LNCaP clone FGC (cell line): ENCODE results near the gene HDHD5.
A peak's percentile ranks its signal among the peaks of the same experiment; 100 is the strongest.
"Not testable (repeated sequence)": the region's sequence is repeated elsewhere in the genome, so short reads cannot be mapped to it uniquely, and the experiment has no call there.

Experiments used
- DNase-seq: peaks from one replicate; pipeline ENCODE4 v3.0.0-alpha.2; 2011; ENCODE audit warnings: low read depth
- H3K4me3 ChIP-seq: 2 replicates; pipeline ENCODE4 v1.5.1; 2011; ENCODE audit warnings: mild to moderate bottlenecking, low read depth, low read length, control low read depth
- CTCF ChIP-seq: IDR thresholded peaks from 2 replicates; pipeline ENCODE4 v1.5.1; 2012; ENCODE audit warnings: mild to moderate bottlenecking; ENCODE audit not compliant: control insufficient read depth, insufficient read depth; ENCODE audit errors: extremely low read depth

The HDHD5 gene

GRCh38 chr22:17155941-17156340, 3.1 kb downstream of the HDHD5 start:
- TF ChIP-seq CTCF = no peak
- DNase-seq = no peak
- H3K4me3 ChIP-seq = no peak overlapping the region

DNA sequence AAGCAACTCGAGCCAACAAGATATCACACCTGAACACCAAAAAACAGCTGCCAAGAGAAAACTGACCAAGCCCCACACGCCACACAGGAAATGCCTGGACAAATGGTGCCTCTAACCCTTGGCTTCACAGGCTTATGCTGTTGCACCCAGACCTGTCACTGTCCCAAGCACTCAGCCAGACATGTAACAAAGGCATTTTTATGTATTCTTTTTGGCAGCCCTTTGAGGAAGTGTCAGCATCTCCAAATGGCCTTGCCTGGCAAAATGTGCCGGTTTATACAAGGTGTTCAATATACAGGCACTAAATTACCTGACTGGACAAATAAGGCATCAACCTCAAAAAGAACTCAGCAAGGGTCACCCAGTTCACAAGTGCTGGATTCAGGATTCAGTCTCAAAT, 6.1 kb downstream of the HDHD5 start:
- peak; percentile 92 for DNase-seq
- no peak overlapping the region for H3K4me3 ChIP-seq
- no peak for TF ChIP-seq CTCF

GRCh38 chr22:17152340-17152739, 6.7 kb downstream of the HDHD5 start:
- TF ChIP-seq CTCF = no peak
- no peak for DNase-seq
- no peak overlapping the region for H3K4me3 ChIP-seq

DNA sequence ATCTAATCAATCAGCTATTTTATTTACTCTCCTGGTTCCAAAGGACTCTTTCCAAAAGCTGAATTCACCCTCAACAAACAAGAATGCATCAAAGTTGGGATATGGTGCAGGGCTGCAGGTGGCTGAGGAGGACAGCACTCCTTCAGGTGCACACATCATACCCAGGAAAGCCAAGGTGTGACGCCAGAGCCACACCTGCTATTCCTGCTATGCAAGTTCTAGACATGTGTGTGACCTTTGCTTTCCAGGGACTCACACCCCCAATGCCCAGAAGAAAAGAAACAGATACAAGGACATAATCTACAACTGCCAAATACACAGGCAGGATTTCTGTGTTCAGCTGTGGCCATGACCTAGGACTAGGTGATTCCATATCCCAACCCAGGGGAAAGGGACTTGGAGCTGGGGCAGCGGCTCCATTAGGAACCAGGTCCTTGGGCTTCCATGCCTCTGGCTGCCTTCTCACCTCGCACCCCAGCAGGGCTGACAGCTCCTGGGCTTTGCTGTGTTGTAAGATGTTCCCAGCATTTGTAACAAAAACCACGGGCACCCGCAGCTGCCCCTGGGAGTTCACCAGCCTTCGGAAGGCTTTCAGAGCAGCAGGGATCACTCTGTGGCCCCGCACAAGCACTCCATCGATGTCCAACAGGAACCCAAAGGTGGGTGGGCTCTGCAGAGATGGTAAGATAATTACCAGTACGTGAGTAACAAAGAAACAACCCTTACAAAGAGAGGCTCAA, 9.8 kb downstream of the HDHD5 start:
- DNase-seq = peak; percentile 73
- TF ChIP-seq CTCF = no peak
- H3K4me3 ChIP-seq = no peak overlapping the region

DNA sequence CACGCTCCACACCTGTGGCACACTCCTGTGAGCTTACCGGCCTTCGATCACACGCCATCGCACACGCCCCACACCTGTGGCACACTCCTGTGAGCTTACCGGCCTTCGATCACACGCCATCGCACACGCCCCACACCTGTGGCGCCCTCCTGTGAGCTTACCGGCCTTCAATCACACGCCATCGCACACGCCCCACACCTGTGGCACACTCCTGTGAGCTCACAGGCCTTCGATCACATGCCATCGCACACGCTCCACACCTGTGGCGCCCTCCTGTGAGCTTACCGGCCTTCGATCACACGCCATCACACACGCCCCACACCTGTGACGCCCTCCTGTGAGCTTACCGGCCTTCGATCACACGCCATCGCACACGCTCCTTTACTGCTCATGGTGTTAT, 11.6 kb downstream of the HDHD5 start:
- H3K4me3 ChIP-seq, DNase-seq: not testable (repeated sequence)

- no peak for DNase-seq
- no peak for TF ChIP-seq CTCF
- no peak overlapping the region for H3K4me3 ChIP-seq
These were observed 13.9 kb downstream of the HDHD5 start for GRCh38 chr22:17145021-17145680.

DNA sequence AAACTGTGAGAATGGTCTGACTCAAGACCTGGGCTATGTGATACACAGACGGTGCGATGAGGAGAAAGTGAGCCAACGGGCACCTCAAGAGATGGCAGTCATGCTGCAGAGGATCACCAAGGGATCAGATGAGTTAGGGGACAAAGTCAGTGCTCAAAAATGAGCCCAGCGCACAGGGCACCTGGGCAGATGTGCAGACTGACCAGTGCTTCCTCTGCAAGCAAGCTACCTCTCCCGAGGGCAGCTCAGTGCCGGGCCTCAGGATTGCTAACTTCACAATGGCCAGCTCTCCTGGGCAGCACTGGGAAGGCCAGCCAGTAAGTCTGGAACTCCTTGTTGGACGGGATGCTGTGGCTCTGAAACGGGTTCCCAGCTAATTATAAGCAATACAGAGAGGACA, 15.3 kb downstream of the HDHD5 start:
- no peak overlapping the region for H3K4me3 ChIP-seq
- TF ChIP-seq CTCF = no peak
- no peak for DNase-seq
